Stimulated activated naive CD8-positive, alpha-beta T cell treated with anti-CD3 and anti-CD28 coated beads, Interleukin-15, amount 100 ng/mL, for 72 hours (primary cell): ENCODE results near the gene CHST11.

ENCODE experiments used
- ATAC-seq: fragments of 150-1000 bp; cut with Tn5 transposase; 2 replicates; pipeline ENCODE4 v1.10.0; 2021; ENCODE audit warnings: mild to moderate bottlenecking, moderate library complexity
- DNase-seq, 2 donors: peaks; one replicate each; pipeline ENCODE4 v3.0.0; 2021 to 2022
- H3K27ac Mint-ChIP-seq, 2 donors: one replicate each; pipeline ENCODE4 v1.8.0; 2022; ENCODE audit warnings: mild to moderate bottlenecking in 2 of 2, mixed read lengths in 2 of 2, moderate library complexity in 2 of 2
- H3K27me3 Mint-ChIP-seq: one replicate; pipeline ENCODE4 v1.8.0; 2022; ENCODE audit warnings: mixed read lengths
- H3K4me1 Mint-ChIP-seq: one replicate; pipeline ENCODE4 v1.8.0; 2022; ENCODE audit warnings: mild to moderate bottlenecking, mixed read lengths
- H3K4me3 Mint-ChIP-seq, 2 donors: one replicate each; pipeline ENCODE4 v1.8.0; 2022; ENCODE audit warnings: mild to moderate bottlenecking in 2 of 2, mixed read lengths in 2 of 2, moderate library complexity in 1 of 2
- H3K9me3 Mint-ChIP-seq, 2 donors: one replicate each; pipeline ENCODE4 v1.8.0; 2022; ENCODE audit warnings: mixed read lengths in 2 of 2

Gene CHST11

GRCh38 chr12:104768033-104768432 lies 311.3 kb downstream of the CHST11 start:
- DNase-seq (no peak), ATAC-seq (no peak)
- H3K4me3 Mint-ChIP-seq = no peak overlapping the region
- no peak overlapping the region for H3K27ac Mint-ChIP-seq
- H3K4me1 Mint-ChIP-seq = peaks cover 28% of the 10 kb centered on the region
- peaks cover 7% of the 10 kb centered on the region for H3K27me3 Mint-ChIP-seq
- peaks cover 6 to 7% of the 10 kb centered on the region in 2 donors for H3K9me3 Mint-ChIP-seq

GRCh38 chr12:104769144-104769561 lies 312.4 kb downstream of the CHST11 start:
- peaks cover 17% of the 10 kb centered on the region for H3K4me1 Mint-ChIP-seq
- no peak for DNase-seq
- no peak overlapping the region for H3K27ac Mint-ChIP-seq
- no peak for ATAC-seq
- no peak overlapping the region for H3K4me3 Mint-ChIP-seq
- H3K27me3 Mint-ChIP-seq = peaks cover 7% of the 10 kb centered on the region
- peaks cover 17 to 18% of the 10 kb centered on the region in 2 donors for H3K9me3 Mint-ChIP-seq

GRCh38 chr12:104772336-104772735 lies 315.6 kb downstream of the CHST11 start:
- peaks cover 7% of the 10 kb centered on the region for H3K27me3 Mint-ChIP-seq
- H3K4me3 Mint-ChIP-seq = no peak overlapping the region
- H3K9me3 Mint-ChIP-seq = peaks cover 20 to 22% of the 10 kb centered on the region in 2 donors
- ATAC-seq (no peak), DNase-seq (no peak)
- H3K27ac Mint-ChIP-seq = no peak overlapping the region
- H3K4me1 Mint-ChIP-seq = peaks cover 9% of the 10 kb centered on the region

- DNase-seq (no peak), ATAC-seq (no peak)
- H3K9me3 Mint-ChIP-seq = peaks cover 40 to 42% of the 10 kb centered on the region in 2 donors
- H3K27me3 Mint-ChIP-seq = peaks cover 14% of the 10 kb centered on the region
- H3K27ac Mint-ChIP-seq = no peak overlapping the region
- H3K4me1 Mint-ChIP-seq = peaks cover 9% of the 10 kb centered on the region
- no peak overlapping the region for H3K4me3 Mint-ChIP-seq
These were observed 319.0 kb downstream of the CHST11 start for GRCh38 chr12:104775731-104776231.

- Mint-ChIP-seq H3K4me1 (peaks cover 9% of the 10 kb centered on the region), H3K27ac (no peak overlapping the region), H3K4me3 (no peak overlapping the region), H3K27me3 (peaks cover 8% of the 10 kb centered on the region), H3K9me3 (peaks cover 31 to 35% of the 10 kb centered on the region in 2 donors)
- ATAC-seq (no peak), DNase-seq (no peak)
These were observed 322.4 kb downstream of the CHST11 start for GRCh38 chr12:104779134-104779533.

GRCh38 chr12:104782296-104782695 lies 325.5 kb downstream of the CHST11 start:
- Mint-ChIP-seq H3K9me3 (peaks cover 30% of the 10 kb centered on the region in 2 donors), H3K27ac (no peak overlapping the region), H3K4me3 (no peak overlapping the region), H3K27me3 (peaks cover 8% of the 10 kb centered on the region), H3K4me1 (no peaks in the 10 kb centered on the region)
- DNase-seq = no peak
- ATAC-seq = peak; percentile 26

GRCh38 chr12:104784592-104784991 lies 327.8 kb downstream of the CHST11 start:
- DNase-seq = no peak
- no peak for ATAC-seq
- Mint-ChIP-seq H3K27me3 (peaks cover 2% of the 10 kb centered on the region), H3K4me3 (no peak overlapping the region), H3K27ac (peak overlapping the region in 1 of 2 donors; percentile 72), H3K4me1 (no peaks in the 10 kb centered on the region), H3K9me3 (peaks cover 18% of the 10 kb centered on the region in 2 donors)

- no peaks in the 10 kb centered on the region for H3K27me3 Mint-ChIP-seq
- no peak overlapping the region for H3K27ac Mint-ChIP-seq
- peaks cover 8% of the 10 kb centered on the region in 2 donors for H3K9me3 Mint-ChIP-seq
- no peak for ATAC-seq
- no peak for DNase-seq
- no peak overlapping the region for H3K4me3 Mint-ChIP-seq
- H3K4me1 Mint-ChIP-seq = peaks cover 5% of the 10 kb centered on the region
These were observed 329.1 kb downstream of the CHST11 start for GRCh38 chr12:104785886-104786285.

GRCh38 chr12:104786352-104786751 lies 329.6 kb downstream of the CHST11 start:
- peaks cover 3 to 4% of the 10 kb centered on the region in 2 donors for H3K9me3 Mint-ChIP-seq
- H3K4me3 Mint-ChIP-seq = no peak overlapping the region
- no peaks in the 10 kb centered on the region for H3K27me3 Mint-ChIP-seq
- ATAC-seq (no peak), DNase-seq (no peak)
- no peak overlapping the region for H3K27ac Mint-ChIP-seq
- H3K4me1 Mint-ChIP-seq = peaks cover 5% of the 10 kb centered on the region

- no peak for ATAC-seq
- H3K27ac Mint-ChIP-seq = no peak overlapping the region
- peaks cover 5% of the 10 kb centered on the region for H3K4me1 Mint-ChIP-seq
- H3K4me3 Mint-ChIP-seq = no peak overlapping the region
- H3K27me3 Mint-ChIP-seq = no peaks in the 10 kb centered on the region
- no peaks in the 10 kb centered on the region for H3K9me3 Mint-ChIP-seq
- no peak for DNase-seq
These were observed 332.1 kb downstream of the CHST11 start for GRCh38 chr12:104788840-104789271.

- Mint-ChIP-seq H3K27ac (no peak overlapping the region), H3K4me3 (peak overlapping the region; percentile 29 to 50), H3K4me1 (peaks cover 5% of the 10 kb centered on the region), H3K27me3 (no peaks in the 10 kb centered on the region), H3K9me3 (no peaks in the 10 kb centered on the region)
- DNase-seq (peak; percentile 31 to 38), ATAC-seq (peak; percentile 49)
These were observed 333.8 kb downstream of the CHST11 start for GRCh38 chr12:104790296-104791125.

GRCh38 chr12:104792570-104792969 lies 335.8 kb downstream of the CHST11 start:
- DNase-seq = no peak
- Mint-ChIP-seq H3K9me3 (no peaks in the 10 kb centered on the region), H3K27ac (no peak overlapping the region), H3K4me3 (no peak overlapping the region), H3K27me3 (no peaks in the 10 kb centered on the region), H3K4me1 (peaks cover 5% of the 10 kb centered on the region)
- ATAC-seq = no peak

GRCh38 chr12:104793285-104793684 lies 336.5 kb downstream of the CHST11 start:
- DNase-seq = no peak
- no peaks in the 10 kb centered on the region for H3K9me3 Mint-ChIP-seq
- H3K27me3 Mint-ChIP-seq = no peaks in the 10 kb centered on the region
- ATAC-seq = no peak
- peak overlapping the region in 1 of 2 donors; percentile 1 for H3K27ac Mint-ChIP-seq
- no peak overlapping the region for H3K4me3 Mint-ChIP-seq
- H3K4me1 Mint-ChIP-seq = peaks cover 5% of the 10 kb centered on the region

GRCh38 chr12:104793968-104794367 lies 337.2 kb downstream of the CHST11 start:
- ATAC-seq = no peak
- Mint-ChIP-seq H3K4me3 (no peak overlapping the region), H3K27ac (no peak overlapping the region)

GRCh38 chr12:104796475-104796862 lies 339.7 kb downstream of the CHST11 start:
- Mint-ChIP-seq H3K27ac (no peak overlapping the region), H3K4me1 (no peaks in the 10 kb centered on the region), H3K4me3 (no peak overlapping the region), H3K27me3 (no peaks in the 10 kb centered on the region), H3K9me3 (no peaks in the 10 kb centered on the region)
- ATAC-seq (no peak), DNase-seq (no peak)

More at GRCh38 chr12:104793968-104794367, 337.2 kb downstream of the CHST11 start:
- Mint-ChIP-seq H3K9me3 (no peaks in the 10 kb centered on the region), H3K27me3 (no peaks in the 10 kb centered on the region), H3K4me1 (peaks cover 5% of the 10 kb centered on the region)
- DNase-seq = no peak

- ATAC-seq (no peak), DNase-seq (no peak)
- no peaks in the 10 kb centered on the region for H3K9me3 Mint-ChIP-seq
- H3K27me3 Mint-ChIP-seq = no peaks in the 10 kb centered on the region
- no peaks in the 10 kb centered on the region for H3K4me1 Mint-ChIP-seq
- H3K4me3 Mint-ChIP-seq = no peak overlapping the region
- H3K27ac Mint-ChIP-seq = no peak overlapping the region
These were observed 342.7 kb downstream of the CHST11 start for GRCh38 chr12:104799458-104799857.
